Uterus (tissue), 2 donors: ENCODE measurements around the gene MEF2C.

Experiments used
- POLR2A ChIP-seq, 2 donors: fragments of 450-650 bp; IDR thresholded peaks; one replicate each; pipeline ENCODE4 v1.6.1; 2016; ENCODE audit warnings: antibody characterized with exemption in 2 of 2, mild to moderate bottlenecking in 1 of 2, moderate library complexity in 1 of 2
- TF ChIP-seq, protein P1 (sequence below), 4 experiments: fragments of 200-600 bp in 2 of 4; fragments of 450-650 bp in 2 of 4; sonication (generic) in 2 of 4; IDR thresholded peaks; one replicate each; pipeline ENCODE4 v1.5.1; 2016 to 2019; ENCODE audit warnings: antibody characterized with exemption in 4 of 4, mild to moderate bottlenecking in 2 of 4, moderate library complexity in 1 of 4

DNA sequence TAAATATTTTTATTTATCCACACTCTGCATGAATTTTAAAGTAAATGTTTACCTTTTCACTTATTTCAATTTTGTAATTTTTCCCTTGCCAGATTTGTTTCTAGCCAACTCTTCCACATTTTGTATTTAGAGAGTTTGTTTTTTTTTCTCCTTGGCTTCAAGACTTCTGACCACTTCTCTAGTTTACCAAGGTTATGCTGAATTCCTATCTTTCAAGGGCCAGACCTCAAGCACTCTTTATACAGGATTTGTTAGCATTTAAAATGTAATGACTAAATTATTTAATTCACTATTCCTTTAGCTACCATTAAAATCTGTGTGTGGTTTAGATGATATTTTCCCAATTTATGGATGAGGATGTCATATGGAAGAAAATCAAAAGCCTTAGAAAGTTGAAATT lies 42.5 kb downstream of the MEF2C start:
- TF ChIP-seq POLR2A (IDR thresholded peaks at IDR 0.05) = no peak
- TF ChIP-seq, protein P1, sequence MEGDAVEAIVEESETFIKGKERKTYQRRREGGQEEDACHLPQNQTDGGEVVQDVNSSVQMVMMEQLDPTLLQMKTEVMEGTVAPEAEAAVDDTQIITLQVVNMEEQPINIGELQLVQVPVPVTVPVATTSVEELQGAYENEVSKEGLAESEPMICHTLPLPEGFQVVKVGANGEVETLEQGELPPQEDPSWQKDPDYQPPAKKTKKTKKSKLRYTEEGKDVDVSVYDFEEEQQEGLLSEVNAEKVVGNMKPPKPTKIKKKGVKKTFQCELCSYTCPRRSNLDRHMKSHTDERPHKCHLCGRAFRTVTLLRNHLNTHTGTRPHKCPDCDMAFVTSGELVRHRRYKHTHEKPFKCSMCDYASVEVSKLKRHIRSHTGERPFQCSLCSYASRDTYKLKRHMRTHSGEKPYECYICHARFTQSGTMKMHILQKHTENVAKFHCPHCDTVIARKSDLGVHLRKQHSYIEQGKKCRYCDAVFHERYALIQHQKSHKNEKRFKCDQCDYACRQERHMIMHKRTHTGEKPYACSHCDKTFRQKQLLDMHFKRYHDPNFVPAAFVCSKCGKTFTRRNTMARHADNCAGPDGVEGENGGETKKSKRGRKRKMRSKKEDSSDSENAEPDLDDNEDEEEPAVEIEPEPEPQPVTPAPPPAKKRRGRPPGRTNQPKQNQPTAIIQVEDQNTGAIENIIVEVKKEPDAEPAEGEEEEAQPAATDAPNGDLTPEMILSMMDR (IDR thresholded peaks at IDR 0.05) = no peak
